ENCODE measurements around the gene CEP44. TPM values are rescaled to one million over a fixed set of nuclear protein-coding genes. Genes with fewer than 3 reads are reported as not detected.
"Not testable (repeated sequence)": the region's sequence is repeated elsewhere in the genome, so short reads cannot be mapped to it uniquely, and the experiment has no call there.

CEP44 gene
- total RNA-seq, 4 donors from 2014 or later, result 10.3 to 33.8 (median 15.7) TPM

GRCh38 chr4:174357321-174357720, 73.6 kb downstream of the CEP44 start:
- DNase-seq, result no peak

DNA sequence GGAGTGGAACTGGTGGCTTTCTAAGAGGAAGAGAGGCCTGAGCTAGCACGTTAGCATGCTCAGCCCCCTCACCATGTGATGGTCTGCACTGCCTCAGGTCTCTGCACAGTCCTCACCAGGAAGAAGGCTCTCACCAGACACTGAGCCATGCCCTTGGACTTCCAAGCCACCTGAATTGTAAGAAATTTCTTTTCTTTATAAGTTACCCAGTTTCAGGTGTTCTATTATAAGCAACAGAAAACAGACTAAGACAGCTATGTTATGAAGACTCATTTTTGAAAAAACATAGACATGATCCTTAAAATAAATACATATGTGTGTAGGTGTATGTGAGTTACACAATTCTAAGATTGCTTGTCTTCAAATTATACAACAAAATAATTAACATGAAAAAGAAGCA, 74.7 kb downstream of the CEP44 start:
- TF ChIP-seq POLR2A (IDR thresholded peaks at IDR 0.05), result no peak
- no peak for TF ChIP-seq CTCF (IDR thresholded peaks at IDR 0.05)
- no peak overlapping the region for H3K4me3 ChIP-seq
- H3K27me3 ChIP-seq, result no peaks in the 10 kb centered on the region
- no peak overlapping the region for H3K27ac ChIP-seq
- no peak for DNase-seq
- no peaks in the 10 kb centered on the region for H3K36me3 ChIP-seq
- H3K4me1 ChIP-seq, result no peaks in the 10 kb centered on the region
- no peaks in the 10 kb centered on the region for H3K9me3 ChIP-seq

More at GRCh38 chr4:174357321-174357720, 73.6 kb downstream of the CEP44 start:
- TF ChIP-seq POLR2A (IDR thresholded peaks at IDR 0.05), result no peak
- no peak for TF ChIP-seq CTCF (IDR thresholded peaks at IDR 0.05)
- no peaks in the 10 kb centered on the region for H3K9me3 ChIP-seq
- H3K4me3 ChIP-seq, result no peak overlapping the region
- no peak overlapping the region for H3K27ac ChIP-seq
- H3K4me1 ChIP-seq, result no peaks in the 10 kb centered on the region
- H3K27me3 ChIP-seq, result no peaks in the 10 kb centered on the region
- H3K36me3 ChIP-seq, result no peaks in the 10 kb centered on the region

- Histone ChIP-seq H3K4me3 (no peak overlapping the region), H3K9me3 (no peaks in the 10 kb centered on the region), H3K27ac (no peak overlapping the region), H3K27me3 (no peaks in the 10 kb centered on the region), H3K4me1 (no peaks in the 10 kb centered on the region), H3K36me3 (no peaks in the 10 kb centered on the region)
- DNase-seq, result no peak
- TF ChIP-seq POLR2A (IDR thresholded peaks at IDR 0.05) (no peak), CTCF (IDR thresholded peaks at IDR 0.05) (no peak)
These were observed 75.1 kb downstream of the CEP44 start for GRCh38 chr4:174358829-174359228.

- Histone ChIP-seq H3K36me3 (no peaks in the 10 kb centered on the region), H3K27ac (no peak overlapping the region), H3K9me3 (no peaks in the 10 kb centered on the region), H3K4me1 (no peaks in the 10 kb centered on the region), H3K4me3 (no peak overlapping the region), H3K27me3 (no peaks in the 10 kb centered on the region)
- peak in 1 of 3 donors; percentile 80 for DNase-seq
- TF ChIP-seq POLR2A (IDR thresholded peaks at IDR 0.05) (no peak), CTCF (IDR thresholded peaks at IDR 0.05) (no peak)
These were observed 78.6 kb downstream of the CEP44 start for GRCh38 chr4:174362340-174362739.

GRCh38 chr4:174363782-174364181, 80.1 kb downstream of the CEP44 start:
- H3K4me3 ChIP-seq, H3K27me3 ChIP-seq, H3K36me3 ChIP-seq, H3K27ac ChIP-seq, DNase-seq, H3K9me3 ChIP-seq, H3K4me1 ChIP-seq: not testable (repeated sequence)

- no peak for DNase-seq
- no peaks in the 10 kb centered on the region for H3K9me3 ChIP-seq
- no peak overlapping the region for H3K27ac ChIP-seq
- no peaks in the 10 kb centered on the region for H3K4me1 ChIP-seq
- no peak overlapping the region for H3K4me3 ChIP-seq
- H3K36me3 ChIP-seq, result no peaks in the 10 kb centered on the region
- TF ChIP-seq CTCF (IDR thresholded peaks at IDR 0.05) (peak in 4 of 6 experiments; percentile 32 to 60 (median 54)), POLR2A (IDR thresholded peaks at IDR 0.05) (no peak)
- H3K27me3 ChIP-seq, result no peaks in the 10 kb centered on the region
These were observed 81.4 kb downstream of the CEP44 start for GRCh38 chr4:174365018-174365587.

All from Peyer's patch (tissue), 4 donors.